HG03439 (cell line): ENCODE measurements around the gene LYSET.
"Not testable (repeated sequence)": the region's sequence is repeated elsewhere in the genome, so short reads cannot be mapped to it uniquely, and the experiment has no call there.

Experiments
- ATAC-seq: cut with Tn5 transposase; IDR thresholded peaks from one replicate; pipeline ENCODE4 v1.9.1; 2021; ENCODE audit warnings: mild to moderate bottlenecking, moderate library complexity; ENCODE audit not compliant: unreplicated experiment

The LYSET gene, protein sequence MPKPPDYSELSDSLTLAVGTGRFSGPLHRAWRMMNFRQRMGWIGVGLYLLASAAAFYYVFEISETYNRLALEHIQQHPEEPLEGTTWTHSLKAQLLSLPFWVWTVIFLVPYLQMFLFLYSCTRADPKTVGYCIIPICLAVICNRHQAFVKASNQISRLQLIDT

DNA sequence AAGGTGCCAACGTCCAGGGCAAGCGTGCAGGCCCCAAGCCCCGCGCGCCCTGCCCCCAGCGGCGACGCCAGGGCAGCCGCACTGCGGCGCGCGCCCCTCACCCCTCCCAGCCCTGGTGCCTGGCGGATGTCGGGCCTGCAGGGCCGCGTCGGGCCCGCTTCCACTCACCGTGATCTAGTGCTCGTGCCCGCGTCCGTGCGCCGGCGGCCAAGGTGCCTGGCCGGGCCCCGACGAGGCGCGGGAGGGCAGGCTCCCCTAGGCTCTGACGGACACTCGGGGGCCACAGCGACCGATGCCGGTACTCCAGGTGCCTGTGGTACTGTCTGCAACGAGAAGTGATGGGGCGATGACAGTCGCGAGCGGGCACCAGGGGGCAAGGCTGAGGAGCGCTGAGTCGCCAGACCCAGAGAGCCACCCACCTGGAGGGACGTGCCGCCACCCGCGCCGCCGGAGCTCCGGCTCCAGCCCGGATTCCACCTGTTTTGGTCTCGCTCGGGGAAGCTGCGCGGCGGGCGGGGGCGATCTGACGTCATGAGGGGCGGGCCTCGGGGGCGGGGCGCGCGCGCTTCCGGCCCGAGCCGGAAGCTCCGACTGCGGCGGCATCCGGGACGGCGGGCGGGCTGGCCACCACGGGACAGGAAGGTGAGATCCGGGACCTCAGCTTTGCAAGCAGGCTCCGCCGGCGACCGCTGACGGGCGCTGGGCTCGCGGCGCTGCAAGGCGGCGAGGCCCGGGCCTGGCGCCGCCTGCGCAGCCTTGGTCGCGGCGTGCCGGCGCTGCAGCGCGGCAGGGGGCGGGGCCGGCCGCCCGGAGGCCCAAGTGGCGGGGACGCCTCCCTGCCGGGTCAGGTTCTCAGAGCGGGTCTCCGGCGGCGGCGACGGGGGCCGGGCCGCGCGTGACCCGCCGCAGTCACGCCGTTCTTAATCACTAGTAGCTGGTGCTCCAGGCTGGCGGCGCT is at the start of gene LYSET, which contains the start of gene MOAP1:
TSS of gene LYSET (plus strand) at position 927 of the 958 bp plus-strand sequence. CDS start 89 bp downstream, outside the sequence.
TSS of gene MOAP1 (minus strand) at position 507 of the 958 bp plus-strand sequence. CDS start 655 bp downstream, outside the sequence.
- peak; percentile 86 for ATAC-seq

DNA sequence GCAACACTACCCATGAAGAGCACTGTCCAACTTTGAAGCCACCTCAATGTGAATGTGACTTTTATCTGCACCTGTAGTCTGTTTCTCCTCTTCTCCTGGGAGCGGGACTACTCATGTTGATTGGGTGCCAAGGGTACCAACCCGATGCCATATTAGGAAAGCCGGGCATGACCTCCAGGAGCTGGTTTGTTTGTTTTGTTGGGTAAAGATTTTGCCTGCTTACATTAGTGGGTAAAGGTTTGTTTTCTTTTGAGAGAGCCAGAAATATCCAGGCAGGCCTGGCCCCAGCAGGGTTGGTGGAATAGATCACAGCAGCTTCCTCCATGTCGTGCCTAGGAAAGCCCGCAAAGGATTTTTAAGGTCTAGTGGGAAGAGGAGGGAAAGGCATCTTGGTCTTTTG is 49.7 kb upstream of the LYSET start:
- ATAC-seq: no peak

DNA sequence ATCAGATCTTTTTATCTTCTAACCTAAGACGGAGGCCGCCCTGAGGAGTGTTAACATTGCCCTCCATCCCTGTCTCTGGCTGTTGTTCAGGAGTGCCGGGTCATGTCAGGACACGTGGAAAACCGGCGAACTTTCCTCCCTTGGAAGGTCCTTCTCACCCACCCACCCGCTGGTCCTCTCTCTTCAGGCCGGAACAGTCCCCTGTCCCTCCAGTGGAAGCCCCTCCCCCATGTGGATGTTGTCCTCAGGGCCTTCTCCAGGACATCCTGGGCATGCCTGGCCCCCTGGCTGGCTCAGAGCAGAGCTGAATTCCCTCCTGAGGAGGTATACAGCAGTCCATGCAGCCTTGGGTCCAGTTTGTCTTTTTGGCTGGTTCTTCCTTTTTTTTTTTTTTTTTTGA is 49.1 kb upstream of the LYSET start:
- ATAC-seq: no peak

DNA sequence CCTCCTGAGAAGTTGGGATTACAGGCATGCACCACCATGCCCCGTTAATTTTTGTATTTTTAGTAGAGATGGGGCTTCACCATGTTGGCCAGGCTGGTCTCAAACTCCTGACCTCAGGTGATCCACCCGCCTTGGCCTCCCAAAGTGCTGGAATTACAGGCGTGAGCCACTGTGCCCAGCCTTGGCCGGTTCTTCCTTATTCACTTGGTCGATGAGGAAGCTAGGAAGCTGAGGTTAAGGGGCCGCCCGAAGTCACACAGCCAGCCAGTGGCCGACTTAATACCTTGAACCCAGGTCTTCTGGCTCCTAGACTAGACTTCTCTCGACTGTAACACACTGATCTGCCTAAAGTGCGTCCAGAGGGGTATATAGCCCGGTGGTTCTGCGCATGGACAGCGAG is 48.6 kb upstream of the LYSET start:
- not testable (repeated sequence) for ATAC-seq

DNA sequence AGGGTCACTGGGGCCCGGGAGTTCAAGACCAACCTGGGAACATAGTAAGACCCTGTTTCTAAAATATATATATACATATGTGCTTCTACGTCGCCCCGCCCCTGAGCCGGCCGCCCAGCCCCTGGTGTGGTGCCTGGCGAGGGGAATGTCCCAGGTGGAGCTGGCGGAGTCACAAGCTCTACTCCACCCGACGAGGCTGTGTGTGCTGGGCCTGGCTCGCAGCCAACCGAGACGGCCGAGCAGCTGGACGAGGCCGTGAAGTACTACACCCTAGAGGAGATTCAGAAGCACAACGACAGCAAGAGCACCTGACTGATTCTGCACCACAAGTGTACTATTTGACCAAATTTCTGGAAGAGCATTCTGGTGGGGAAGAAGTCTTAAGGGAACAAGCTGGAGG is 47.3 kb upstream of the LYSET start:
- ATAC-seq: no peak

DNA sequence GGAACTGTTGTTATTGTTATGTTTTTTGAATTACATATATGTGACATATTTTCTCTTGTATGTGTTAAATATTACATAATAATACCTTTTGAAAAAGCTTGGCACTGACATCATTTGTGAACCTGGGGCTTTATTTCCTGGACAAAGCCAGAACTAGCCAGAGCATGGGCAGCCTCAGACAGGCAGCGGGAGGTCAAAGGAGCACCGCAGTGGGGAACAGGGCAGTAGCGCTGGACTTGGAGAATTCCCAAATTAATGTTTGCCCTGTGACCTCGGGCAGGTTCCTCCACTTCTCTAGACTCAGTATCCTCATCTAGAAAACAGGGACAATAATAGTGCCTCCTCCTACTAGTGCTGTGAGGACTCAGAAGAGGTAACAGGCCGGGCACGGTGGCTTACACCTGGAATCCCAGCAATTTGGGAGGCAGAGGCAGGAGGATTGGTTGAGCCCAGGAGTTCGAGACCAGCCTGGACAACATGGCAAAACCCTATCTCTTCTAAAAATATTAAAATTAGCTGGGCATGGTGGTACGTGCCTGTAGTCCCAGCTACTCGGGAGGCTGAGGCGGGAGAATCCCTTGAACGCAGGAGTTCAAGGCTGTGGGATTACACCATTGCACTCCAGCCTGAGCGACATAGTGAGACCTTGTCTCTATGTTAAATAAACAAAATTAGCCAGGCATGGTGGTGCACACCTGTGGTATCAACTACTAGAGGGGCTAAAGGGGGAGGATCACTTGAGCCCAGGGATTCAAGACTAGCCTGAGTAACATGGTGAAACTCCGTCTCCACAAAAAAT is 42.1 kb upstream of the LYSET start:
- no peak for ATAC-seq

DNA sequence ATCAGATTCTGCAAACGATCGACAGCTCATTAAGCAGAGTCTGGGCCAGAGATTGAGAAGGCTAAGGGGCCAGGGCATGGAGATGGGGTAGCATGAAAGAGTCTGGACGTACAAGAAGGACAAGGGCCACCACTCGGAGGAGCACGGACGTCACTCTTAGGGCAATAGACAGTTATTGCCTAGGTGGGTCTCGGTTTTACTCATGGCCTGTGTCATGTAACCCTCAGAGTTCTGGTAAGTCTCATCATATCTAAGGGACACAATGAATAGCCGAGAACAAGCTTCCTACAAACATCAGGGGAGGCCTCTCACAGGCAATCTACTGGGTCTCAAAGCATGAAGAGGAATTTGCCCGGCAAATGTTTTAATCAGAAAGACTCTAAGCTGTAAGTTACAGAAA is 39.0 kb upstream of the LYSET start:
- ATAC-seq: peak; percentile 66

DNA sequence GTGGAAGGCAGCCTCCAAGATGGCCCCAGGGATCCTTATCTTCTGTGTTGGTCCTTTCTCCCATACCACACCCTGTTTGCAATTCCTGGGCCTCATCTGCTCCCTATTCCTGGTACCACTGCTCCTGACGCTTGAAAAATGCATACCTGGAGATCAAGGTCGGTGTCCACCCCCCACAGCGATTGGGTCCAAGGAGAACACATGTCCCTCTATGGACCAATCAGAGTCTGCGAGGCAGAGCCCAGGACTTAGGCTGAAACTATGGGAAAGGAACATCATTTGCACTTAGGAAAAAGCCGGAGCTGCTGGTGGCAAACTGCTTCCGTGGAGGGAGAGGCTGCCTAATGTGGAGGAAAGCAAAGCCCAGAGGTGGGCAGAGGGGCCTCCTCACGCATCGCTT is 36.1 kb upstream of the LYSET start:
- no peak for ATAC-seq

DNA sequence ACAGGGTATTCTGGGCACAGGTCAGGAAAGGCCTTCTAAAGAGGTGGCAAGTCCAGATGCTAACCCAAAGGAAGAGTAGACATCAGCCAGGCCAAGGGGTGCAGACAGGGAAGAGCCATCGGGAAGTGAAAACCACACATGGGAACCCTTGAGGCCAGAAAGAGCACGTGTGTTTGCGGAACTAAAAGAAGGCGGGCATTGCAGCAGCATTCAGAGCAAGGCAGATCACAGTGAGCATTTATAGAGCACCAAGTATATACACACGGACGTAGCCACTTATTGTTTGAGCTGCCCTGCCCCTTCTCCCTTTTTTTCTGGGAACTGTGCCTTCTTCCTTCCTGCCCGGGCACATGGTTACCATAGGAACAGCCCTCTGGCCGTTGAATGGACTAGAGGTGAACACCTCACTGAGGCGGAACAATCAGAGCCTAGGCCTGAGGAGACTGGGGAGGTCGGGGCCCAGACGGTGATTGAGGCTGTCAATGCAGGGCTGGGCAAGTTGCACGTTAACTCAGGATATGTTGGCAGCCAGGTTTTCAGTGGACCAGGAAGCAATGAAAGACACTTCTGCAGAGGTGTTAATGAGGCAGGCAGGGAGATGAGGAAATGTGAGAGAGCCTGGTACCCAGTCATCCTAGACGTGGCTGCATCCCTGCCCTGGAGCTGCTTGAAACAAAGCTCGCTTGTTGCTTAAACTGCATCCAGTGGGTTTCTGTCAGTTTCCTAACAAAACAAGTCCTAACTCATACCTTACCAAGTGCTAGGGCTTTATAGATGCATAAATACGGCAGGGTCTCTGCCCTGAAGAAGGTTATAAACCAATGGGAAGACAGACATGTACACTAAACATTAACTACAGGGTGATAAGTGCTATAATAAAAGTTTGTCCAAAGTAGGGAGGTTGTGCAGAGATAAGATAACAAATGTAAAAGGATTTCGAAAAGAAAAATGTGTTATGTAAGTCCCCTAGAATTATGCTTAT is 34.6 kb upstream of the LYSET start:
- no peak for ATAC-seq

DNA sequence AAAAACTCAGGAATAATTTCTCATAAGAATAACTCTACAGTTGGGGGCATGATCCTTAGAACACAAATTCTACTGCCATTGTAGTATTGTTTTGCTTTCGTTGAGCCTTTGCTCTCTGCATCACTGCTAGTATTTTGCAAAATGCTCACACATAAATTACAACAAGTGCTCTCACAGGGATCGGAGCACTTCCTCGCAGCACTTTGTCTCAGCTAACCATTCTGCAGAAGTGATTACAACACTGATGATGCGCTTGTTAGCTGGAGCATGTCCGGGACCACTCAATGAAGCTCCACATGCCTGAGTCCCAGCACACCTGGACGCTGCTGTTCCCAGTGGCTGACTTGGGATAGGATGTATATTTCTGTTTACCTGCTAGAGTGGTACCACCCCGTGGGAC is 32.0 kb upstream of the LYSET start:
- ATAC-seq: no peak

DNA sequence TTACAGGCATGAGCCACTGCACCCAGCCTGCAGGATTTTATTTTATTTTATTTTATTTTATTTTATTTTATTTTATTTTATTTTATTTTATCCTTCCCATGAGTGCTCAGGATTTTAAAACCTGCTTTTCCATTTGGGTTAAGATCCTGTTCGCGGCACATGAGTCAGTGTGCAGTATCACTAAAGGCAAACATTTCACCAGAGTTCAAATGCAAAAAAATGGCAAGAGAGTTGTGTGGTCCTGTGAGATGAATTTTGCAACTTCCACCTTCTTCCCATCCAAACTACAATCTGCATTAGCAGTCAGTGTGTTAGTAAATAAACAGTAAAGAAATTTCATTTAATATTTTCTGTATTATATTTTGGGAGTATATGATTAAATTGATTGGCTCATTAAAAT is 29.4 kb upstream of the LYSET start:
- no peak for ATAC-seq

DNA sequence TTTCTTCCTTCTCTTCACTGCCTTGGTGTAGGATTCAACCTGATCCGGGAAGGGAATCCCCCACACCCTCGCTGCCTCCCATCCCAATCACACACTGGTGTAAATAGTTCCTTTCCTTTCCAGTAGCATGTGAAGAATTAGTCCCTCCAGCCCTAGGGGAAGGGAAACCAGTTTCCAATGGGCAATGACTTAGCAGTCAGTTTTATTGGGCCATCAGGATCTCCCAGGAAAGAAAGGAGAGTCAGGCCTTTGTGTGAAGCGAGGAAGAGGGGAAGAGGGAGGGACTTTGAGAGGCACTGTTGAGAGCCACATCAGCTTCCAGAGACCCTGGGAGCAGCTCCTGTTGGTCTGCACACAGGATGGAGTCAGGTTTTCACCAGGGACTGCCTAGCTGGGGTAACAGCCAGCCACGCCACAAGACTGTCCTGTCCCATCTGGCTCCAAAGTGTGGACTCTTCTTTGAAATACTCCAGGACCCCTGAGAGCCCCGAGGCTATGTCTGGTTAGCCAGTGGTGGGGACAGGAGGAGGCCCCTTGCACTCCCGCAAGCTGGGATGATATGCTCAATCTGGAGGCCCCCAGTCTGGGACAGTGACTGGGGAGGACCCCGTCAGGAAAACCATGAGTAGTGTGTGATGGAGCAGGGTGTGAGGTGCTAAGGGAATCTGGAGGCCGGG is 28.3 kb upstream of the LYSET start:
- ATAC-seq: no peak

DNA sequence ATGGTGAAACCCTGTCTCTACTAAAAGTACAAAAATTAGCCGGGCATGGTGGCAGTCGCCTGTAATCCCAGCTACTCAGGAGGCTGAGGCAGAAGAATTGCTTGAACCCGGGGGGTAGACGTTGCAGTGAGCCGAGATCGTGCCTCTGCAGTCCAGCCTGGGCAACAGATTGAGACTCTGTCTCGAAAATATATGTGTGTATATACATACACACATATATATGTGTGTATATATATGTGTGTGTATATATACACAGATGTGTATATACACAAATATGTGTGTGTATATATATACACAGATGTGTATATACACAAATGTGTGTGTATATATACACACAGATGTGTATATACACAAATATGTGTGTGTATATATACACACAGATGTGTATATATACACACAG is 26.8 kb upstream of the LYSET start:
- not testable (repeated sequence) for ATAC-seq

DNA sequence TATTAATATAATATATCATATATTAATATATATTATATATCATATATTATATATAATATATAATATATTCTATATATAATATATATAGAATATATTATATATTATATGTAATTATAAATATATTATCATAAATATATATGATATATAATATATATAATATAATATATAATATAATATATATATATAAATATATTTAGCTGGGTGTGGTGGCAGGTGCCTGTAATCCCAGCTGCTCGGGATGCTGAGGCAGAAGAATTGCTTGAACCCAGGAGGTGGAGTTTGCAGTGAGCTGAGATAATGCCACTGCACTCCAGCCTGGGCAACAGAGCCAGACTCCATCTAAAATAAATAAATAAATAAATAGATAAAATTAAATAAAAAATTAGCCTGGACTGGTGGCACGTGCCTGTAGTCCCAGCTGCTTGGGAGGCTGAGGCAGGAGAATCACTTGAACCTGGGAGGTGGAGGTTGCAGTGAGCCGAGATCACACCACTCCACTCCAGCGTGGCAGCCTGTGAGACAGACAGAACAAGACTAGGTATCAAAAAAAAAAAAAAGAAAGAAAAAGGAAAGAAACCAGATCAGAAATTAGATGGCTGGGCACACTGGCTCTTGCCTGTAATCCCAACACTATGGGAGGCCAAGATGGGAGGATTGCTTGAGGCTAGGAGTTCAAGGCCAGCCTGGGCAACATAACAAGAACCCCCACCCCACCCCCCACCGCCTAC is 25.3 kb upstream of the LYSET start:
- not testable (repeated sequence) for ATAC-seq

DNA sequence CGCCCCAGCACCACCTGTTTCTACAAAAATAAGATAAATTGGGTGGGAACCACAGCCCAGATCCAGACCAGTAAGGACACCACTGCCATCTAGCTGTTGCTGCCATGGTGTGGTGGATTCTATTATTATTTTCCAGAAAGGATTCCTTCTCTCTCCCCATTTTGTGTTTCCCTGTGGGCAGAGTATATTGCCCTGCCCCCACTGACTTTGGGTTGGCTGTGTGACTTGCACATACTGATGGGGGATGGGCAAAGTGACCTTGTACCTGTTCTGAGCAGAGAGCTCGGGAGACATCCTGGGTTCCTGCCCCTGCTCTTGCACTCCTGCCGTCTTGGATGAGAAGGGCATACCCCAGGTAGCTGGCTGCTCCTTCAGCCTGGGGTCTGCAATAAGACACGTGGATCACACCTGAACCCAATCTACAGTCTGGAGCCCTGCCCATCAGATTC is 24.7 kb upstream of the LYSET start:
- ATAC-seq: no peak

DNA sequence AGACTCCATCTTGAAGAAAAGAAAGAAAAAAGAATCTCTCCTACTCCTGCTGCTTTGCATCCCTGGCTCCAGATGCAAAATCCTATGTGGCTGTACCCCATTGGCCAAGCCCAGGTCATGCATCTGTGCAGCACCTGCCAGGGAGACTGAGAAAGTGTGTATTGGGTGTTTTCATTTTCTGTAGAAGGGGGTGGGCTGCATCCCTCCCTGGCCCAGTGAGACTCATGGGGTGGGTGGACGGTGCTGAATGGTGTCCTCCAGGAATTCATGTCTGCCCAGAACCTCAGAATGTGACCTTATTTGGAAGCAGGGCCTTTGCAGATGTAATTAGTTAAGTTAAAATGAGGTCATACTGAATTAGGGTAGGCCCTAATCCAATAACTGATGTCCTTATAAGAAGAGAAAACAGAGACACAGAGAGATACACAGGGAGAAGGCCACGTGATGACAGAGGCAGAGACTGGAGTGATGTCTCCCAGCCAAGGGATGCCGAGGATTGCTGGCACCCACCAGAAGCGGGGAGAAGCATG is 23.6 kb upstream of the LYSET start:
- no peak for ATAC-seq

DNA sequence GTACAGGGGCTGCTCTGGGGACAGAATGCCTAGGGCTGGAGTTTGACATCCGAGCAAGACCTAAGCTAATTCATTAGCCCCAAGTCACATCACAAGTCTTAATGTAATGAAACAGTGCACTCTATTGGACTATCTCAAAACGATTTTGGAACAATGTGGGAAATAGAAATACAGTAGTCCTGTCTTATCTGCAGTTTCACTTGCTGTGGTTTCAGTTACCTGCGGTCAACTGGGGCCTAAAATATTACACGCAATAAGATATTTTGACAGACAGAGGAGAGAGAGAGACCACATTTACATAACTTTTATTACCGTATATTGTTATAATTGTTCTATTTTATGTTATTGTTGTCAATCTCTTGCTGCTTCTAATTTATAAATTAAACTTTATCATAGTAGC is 21.6 kb upstream of the LYSET start:
- ATAC-seq: no peak
